Endothelial cell of umbilical vein (primary cell): ENCODE results near the gene PDE6D. TPM values are rescaled to one million over a fixed set of nuclear protein-coding genes. Genes with fewer than 3 reads are reported as not detected.

Source experiments
- BruUV-seq: library from RNA; stranded (reverse); fragments of 400-500 nt; replicated peaks from 2 replicates; lab custom pipeline; 2021; lab: Mats Ljungman, UMichigan
- CTCF ChIA-PET: fragments of 300-600, 350-600 bp; sonication (Branson Sonifier 250); formaldehyde crosslinking; loops from one replicate; lab custom pipeline; 2021; ENCODE audit warnings: antibody characterized with exemption, inconsistent platforms; lab: Charles Lee
- POLR2A ChIA-PET: fragments of 300-600, 350-600 bp; sonication (Branson Sonifier 250); formaldehyde crosslinking; loops from one replicate; lab custom pipeline; 2021; ENCODE audit warnings: antibody characterized with exemption, inconsistent platforms; lab: Charles Lee
- DNase-seq: peaks from one replicate; pipeline ENCODE4 v3.0.0-alpha.2; 2011; ENCODE audit warnings: low read depth, low spot score
- FAIRE-seq: peaks from 2 replicates; lab custom pipeline; 2011; peaks lifted over from hg19 to GRCh38; lab: Jason Lieb, UNC
- H2AFZ ChIP-seq: 2 replicates; pipeline ENCODE4 v1.6.0; 2012; ENCODE audit warnings: low read depth, low read length, control low read depth, inconsistent platforms
- H3K27ac ChIP-seq: 2 replicates; pipeline ENCODE4 v1.5.1; 2011; ENCODE audit warnings: low read depth, mild to moderate bottlenecking, control low read depth, low read length, moderate library complexity; ENCODE audit not compliant: insufficient read depth
- H3K27me3 ChIP-seq, 2 experiments: 2 replicates each; pipeline versions ENCODE4 v1.6.0 to v1.6.1; 2011; ENCODE audit warnings: low read length in 2 of 2, mixed read lengths in 1 of 2; ENCODE audit not compliant: control insufficient read depth in 2 of 2, insufficient read depth in 2 of 2
- H3K36me3 ChIP-seq, 2 experiments: 2 replicates in 1 of 2; 3 replicates in 1 of 2; pipeline ENCODE4 v1.5.1; 2011; ENCODE audit warnings: low read length in 2 of 2, mild to moderate bottlenecking in 1 of 2, moderate library complexity in 1 of 2; ENCODE audit not compliant: control insufficient read depth in 2 of 2, insufficient read depth in 2 of 2; ENCODE audit errors: extremely low read depth in 1 of 2
- H3K4me1 ChIP-seq: 3 replicates; pipeline ENCODE4 v1.5.1; 2011; ENCODE audit warnings: mild to moderate bottlenecking, low read length; ENCODE audit not compliant: control insufficient read depth, insufficient read depth; ENCODE audit errors: extremely low read depth
- H3K4me2 ChIP-seq: 2 replicates; pipeline ENCODE4 v1.6.1; 2011; ENCODE audit warnings: low read length, control low read depth, mixed read lengths; ENCODE audit not compliant: insufficient read depth
- H3K4me3 ChIP-seq, 3 experiments: fragments of 200-600 bp in 1 of 3; sonication (generic), shearing (Covaris generic) in 1 of 3; replicated peaks in 1 of 3; 2 replicates each; pipeline ENCODE4 v1.5.1; 2011 to 2016; ENCODE audit warnings: control low read depth in 3 of 3, low read length in 3 of 3, mild to moderate bottlenecking in 2 of 3, inconsistent platforms in 1 of 3, low read depth in 1 of 3, moderate library complexity in 1 of 3; ENCODE audit not compliant: insufficient read depth in 1 of 3
- H3K79me2 ChIP-seq: 2 replicates; pipeline ENCODE4 v1.6.0; 2012; ENCODE audit warnings: low read length, inconsistent platforms; ENCODE audit not compliant: control insufficient read depth, insufficient read depth
- H3K9ac ChIP-seq: replicated peaks from 2 replicates; pipeline ENCODE3; 2011; ENCODE audit warnings: low read length, control low read depth; ENCODE audit not compliant: insufficient read depth; ENCODE audit errors: extremely low read depth
- H3K9me1 ChIP-seq: replicated peaks from 3 replicates; pipeline ENCODE4 v1.6.0; 2011; ENCODE audit warnings: mild to moderate bottlenecking, low read length; ENCODE audit not compliant: control insufficient read depth, insufficient read depth; ENCODE audit errors: extremely low read depth
- H3K9me3 ChIP-seq: replicated peaks from 2 replicates; pipeline ENCODE4 v1.5.1; 2012; ENCODE audit warnings: low read length, inconsistent platforms; ENCODE audit not compliant: control insufficient read depth, insufficient read depth
- H4K20me1 ChIP-seq: replicated peaks from 2 replicates; pipeline ENCODE3; 2011; ENCODE audit warnings: mild to moderate bottlenecking, low read length; ENCODE audit not compliant: control insufficient read depth, insufficient read depth; ENCODE audit errors: extremely low read depth
- CTCF ChIP-seq, 2 donors: IDR thresholded peaks; 1 replicate in 1 of 2; 2 replicates in 1 of 2; pipeline ENCODE4 v1.5.1; 2011; ENCODE audit warnings: low read length in 2 of 2, mild to moderate bottlenecking in 2 of 2, moderate library complexity in 2 of 2, control low read depth in 1 of 2, inconsistent platforms in 1 of 2, low read depth in 1 of 2; ENCODE audit not compliant: insufficient read depth in 1 of 2; ENCODE audit errors: extremely low read depth in 1 of 2
- FOS ChIP-seq: IDR thresholded peaks from 2 replicates; pipeline ENCODE4 v1.6.1; 2011; ENCODE audit warnings: mild to moderate bottlenecking, low read length, moderate library complexity, borderline replicate concordance; ENCODE audit not compliant: insufficient read depth
- JUN ChIP-seq: IDR thresholded peaks from 2 replicates; pipeline ENCODE4 v1.6.1; 2011; ENCODE audit warnings: borderline replicate concordance, low read depth; ENCODE audit not compliant: insufficient read length, insufficient read depth
- MYC ChIP-seq: IDR thresholded peaks from one replicate; pipeline ENCODE4 v1.6.1; 2011; ENCODE audit warnings: mild to moderate bottlenecking, low read depth, low read length
- POLR2A ChIP-seq: IDR thresholded peaks from 2 replicates; pipeline ENCODE4 v1.6.1; 2012; ENCODE audit warnings: low read depth, mild to moderate bottlenecking, control low read depth, low read length
- dilution Hi-C: fragments of 300-500 bp; cut with MboI; formaldehyde crosslinking; loops from one replicate; pipeline ENCODE4 v1.15.0; 2019; ENCODE audit warnings: low sequenced_read_pairs; ENCODE audit not compliant: extremely low pct_ligation_motif_present
- intact Hi-C: fragments of 100-400 bp; cut with micrococcal nuclease; formaldehyde crosslinking; loops from one replicate; pipeline ENCODE4 v1.10.0; 2022
- polyA plus RNA-seq, 4 experiments: library from polyadenylated mRNA; depleted of rRNA in 3 of 4; stranded (reverse) in 3 of 4; unstranded in 1 of 4; fragments of >200 nt; gene quantifications; 2 replicates each; pipeline versions ENCODE4 v1.2.1 to v1.2.3, GENCODE V29; 2011 to 2012; ENCODE audit warnings: missing spikeins in 1 of 4
- total RNA-seq: library from RNA; stranded (reverse); gene quantifications from 2 replicates; pipeline ENCODE4 v1.2.3, GENCODE V29; 2021
- TF ChIP-seq, protein P1 (sequence below): IDR thresholded peaks from 2 replicates; pipeline ENCODE4 v1.6.1; 2011; ENCODE audit not compliant: insufficient read depth, insufficient read length

Gene PDE6D
- total and polyA plus RNA-seq, 2 donors (not counting 3 experiments of a cell fraction or from before 2014, with no cell fraction given): 23.8 to 36.8 TPM

GRCh38 chr2:231803501-231804138, 22.5 kb upstream of the PDE6D start:
- no peak for DNase-seq
- FAIRE-seq: no peak
- ChIA-PET CTCF (interaction anchor here (0.6 kb wide), 1 partner anchor 662 kb away, joined by 3 read pairs; no protein-coding TSS in a partner anchor), POLR2A (no interaction called here)
- H3K4me3 ChIP-seq: no peak overlapping the region
- no peaks in the 10 kb centered on the region for H3K9me3 ChIP-seq
- H3K9ac ChIP-seq: no peak overlapping the region
- BruUV-seq: no TSS peak
- dilution Hi-C loops: no loop called here
- H3K79me2 ChIP-seq: peaks cover 2% of the 10 kb centered on the region
- H3K4me2 ChIP-seq: no peak overlapping the region
- H3K27ac ChIP-seq: no peak overlapping the region
- no peaks in the 10 kb centered on the region for H3K4me1 ChIP-seq
- TF ChIP-seq MYC: no peak
- no peak for TF ChIP-seq POLR2A
- no peak for TF ChIP-seq CTCF (IDR thresholded peaks at IDR 0.05; ENCODE audit: extremely low read depth in 1 of 2, insufficient read depth in 1 of 2, low read depth in 1 of 2, low read length in 2 of 2)
- no peak for TF ChIP-seq FOS
- TF ChIP-seq, protein P1, sequence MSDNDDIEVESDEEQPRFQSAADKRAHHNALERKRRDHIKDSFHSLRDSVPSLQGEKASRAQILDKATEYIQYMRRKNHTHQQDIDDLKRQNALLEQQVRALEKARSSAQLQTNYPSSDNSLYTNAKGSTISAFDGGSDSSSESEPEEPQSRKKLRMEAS: no peak
- TF ChIP-seq JUN: no peak
- intact Hi-C loops: no loop called here
- no peaks in the 10 kb centered on the region for H3K9me1 ChIP-seq
- H3K36me3 ChIP-seq: peaks cover 11 to 19% of the 10 kb centered on the region in 2 experiments
- no peaks in the 10 kb centered on the region for H3K27me3 ChIP-seq
- no peaks in the 10 kb centered on the region for H4K20me1 ChIP-seq
- H2AFZ ChIP-seq: no peak overlapping the region
